GM21576 (cell line): ENCODE measurements around the gene CKMT1B.
"Not testable (repeated sequence)": the region's sequence is repeated elsewhere in the genome, so short reads cannot be mapped to it uniquely, and the experiment has no call there.

Source experiments
- ATAC-seq: cut with Tn5 transposase; IDR thresholded peaks from one replicate; pipeline ENCODE4 v1.9.1; 2021; ENCODE audit warnings: mild to moderate bottlenecking, moderate library complexity; ENCODE audit not compliant: unreplicated experiment

The CKMT1B gene

GRCh38 chr15:43593328-43594190, at the start of gene CKMT1B:
TSS of gene CKMT1B (plus strand) at chr15:43594027. CDS start at chr15:43594219, 192 bp downstream.
- ATAC-seq: not testable (repeated sequence)

DNA sequence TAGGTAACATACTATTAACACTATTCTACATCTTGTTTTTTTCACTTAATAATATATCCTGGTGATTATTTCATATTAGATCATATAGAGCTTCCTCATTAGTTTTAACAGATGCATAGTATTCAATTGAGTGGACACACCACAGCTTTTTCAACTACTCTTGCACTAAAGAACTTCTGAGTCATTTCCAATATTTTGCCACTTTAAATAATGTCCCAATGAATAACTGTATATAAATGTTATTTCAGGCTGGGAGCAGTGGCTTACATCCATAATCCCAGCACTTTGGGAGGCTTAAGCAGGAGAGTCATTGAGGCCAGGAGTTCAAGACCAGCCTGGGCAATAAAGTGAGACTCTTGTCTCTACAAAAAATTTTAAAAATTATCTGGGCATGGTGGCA, 49.6 kb upstream of the CKMT1B start:
- no peak for ATAC-seq

DNA sequence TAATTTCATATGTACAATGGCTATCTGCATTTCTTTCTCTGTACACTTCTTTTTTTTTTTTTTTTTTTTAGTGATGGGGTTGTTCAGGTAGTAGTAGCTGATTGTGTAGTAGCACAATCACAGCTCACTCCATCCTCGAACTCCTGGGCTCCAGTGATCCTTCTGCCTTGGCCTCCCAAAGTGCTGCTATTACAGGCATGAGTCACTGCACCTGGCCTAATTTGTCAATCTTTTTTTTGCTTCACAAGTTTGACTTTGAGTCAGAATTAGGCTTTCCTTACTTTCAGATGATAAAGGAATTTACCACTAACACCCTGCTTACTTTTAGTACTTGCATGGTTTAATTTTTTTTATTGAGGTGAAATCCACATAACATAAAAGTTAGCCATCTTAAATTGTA, 48.4 kb upstream of the CKMT1B start:
- no peak for ATAC-seq

DNA sequence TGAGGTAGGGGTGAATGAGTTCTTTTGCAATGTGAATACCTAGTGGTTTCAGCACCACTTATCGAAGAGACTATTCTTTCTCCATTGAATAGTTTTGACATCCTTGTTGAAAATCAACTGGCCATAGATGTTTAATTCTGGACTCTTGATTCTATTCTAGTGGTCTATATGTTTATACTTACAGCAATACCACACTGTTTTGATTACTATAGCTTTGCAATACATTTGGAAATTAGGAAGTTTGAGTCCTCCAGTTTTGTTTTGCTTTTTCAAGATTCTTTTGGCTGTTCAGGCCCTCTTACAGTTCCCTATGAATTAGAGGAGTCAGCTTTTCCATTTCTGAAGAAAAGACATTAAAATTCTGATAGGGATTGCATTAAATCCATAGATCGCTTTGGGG, 46.3 kb upstream of the CKMT1B start:
- no peak for ATAC-seq

- no peak for ATAC-seq
Observed at GRCh38 chr15:43550527-43551363, 43.1 kb upstream of the CKMT1B start.

DNA sequence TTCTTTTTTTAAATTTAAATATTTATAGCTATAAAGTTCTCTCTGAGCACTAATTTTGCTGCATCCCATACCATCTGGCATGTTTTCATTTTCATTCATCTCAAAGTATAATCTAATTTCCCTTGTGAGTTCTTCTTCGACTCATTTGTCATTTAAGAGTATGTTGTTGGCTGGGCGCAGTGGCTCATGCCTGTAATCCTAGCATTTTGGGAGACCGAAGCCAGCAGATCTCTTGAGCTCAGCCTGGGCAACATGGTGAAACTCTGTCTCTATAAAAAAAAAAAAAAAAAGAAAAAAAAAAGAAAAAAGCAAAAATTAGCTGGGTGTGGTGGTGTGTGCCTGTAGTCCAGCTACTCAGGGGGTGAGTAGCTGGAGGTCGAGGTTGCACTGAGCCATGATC, 41.6 kb upstream of the CKMT1B start:
- ATAC-seq: no peak

GRCh38 chr15:43552986-43553385, 40.8 kb upstream of the CKMT1B start:
- no peak for ATAC-seq

DNA sequence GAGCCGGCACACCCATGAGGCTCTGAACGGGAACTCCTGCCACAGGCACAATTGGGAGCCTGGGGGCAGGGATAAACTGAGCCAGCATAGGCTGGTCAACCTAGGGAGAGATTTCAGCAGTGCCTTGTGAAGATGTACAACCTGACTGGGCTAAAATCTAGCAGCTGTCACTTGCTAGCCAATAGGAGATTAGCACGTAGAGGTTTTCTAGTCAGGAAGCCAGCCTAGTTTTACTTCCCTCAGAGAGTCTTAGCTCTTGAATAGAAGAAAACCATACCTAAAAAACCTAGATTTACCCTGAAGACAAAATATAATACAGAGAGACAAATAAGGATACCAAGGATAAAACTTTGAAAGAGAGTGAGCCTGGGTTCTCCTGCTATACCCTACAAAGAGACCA, 31.1 kb upstream of the CKMT1B start:
- ATAC-seq: not testable (repeated sequence)

- ATAC-seq: not testable (repeated sequence)
Observed at GRCh38 chr15:43563793-43564192, 30.0 kb upstream of the CKMT1B start.

- not testable (repeated sequence) for ATAC-seq
Observed at GRCh38 chr15:43566615-43567014, 27.2 kb upstream of the CKMT1B start.

DNA sequence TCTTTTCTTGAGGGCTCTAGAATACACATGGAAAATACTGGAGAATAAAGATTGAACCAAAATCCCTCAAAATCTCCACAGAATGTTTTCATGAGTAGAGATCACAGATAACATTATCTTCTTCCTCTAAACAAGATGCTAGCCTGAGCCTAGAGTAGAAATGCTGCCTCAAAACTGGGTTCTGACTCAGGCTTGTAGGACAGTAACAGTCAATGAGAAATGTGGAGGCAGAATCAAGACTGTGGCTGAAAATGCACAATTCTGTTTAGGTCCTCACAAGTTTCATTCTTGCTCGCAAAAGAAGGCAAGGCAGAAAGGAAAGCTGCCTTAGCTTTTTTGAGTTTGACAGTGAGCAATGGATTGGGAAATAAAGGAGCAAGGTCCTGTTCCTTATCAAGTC, 19.2 kb upstream of the CKMT1B start:
- not testable (repeated sequence) for ATAC-seq

GRCh38 chr15:43589778-43590466, 3.9 kb upstream of the CKMT1B start, which contains the start of gene PPIP5K1:
TSS of gene PPIP5K1 (minus strand) at chr15:43590208. CDS start at chr15:43584504, 5,704 bp downstream.
- ATAC-seq: peak; percentile 97

GRCh38 chr15:43592841-43593240, 986 bp upstream of the CKMT1B start:
- not testable (repeated sequence) for ATAC-seq

DNA sequence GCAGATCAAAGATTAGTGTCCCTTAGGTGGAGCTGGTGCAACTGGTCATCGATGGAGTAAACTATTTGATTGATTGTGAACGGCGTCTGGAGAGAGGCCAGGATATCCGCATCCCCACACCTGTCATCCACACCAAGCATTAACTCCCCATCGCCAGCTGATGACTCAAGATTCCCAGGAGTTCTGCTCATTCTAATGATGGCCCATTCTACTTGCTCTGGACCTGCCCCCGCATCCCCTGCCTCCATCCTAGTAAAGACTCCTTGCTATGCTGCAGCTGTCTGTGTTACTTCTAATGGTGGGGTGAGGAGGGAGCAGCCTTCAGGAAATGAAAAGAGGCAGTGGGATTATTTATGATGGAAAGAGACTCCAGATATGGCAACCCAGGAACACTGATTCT, 5.3 kb downstream of the CKMT1B start:
- ATAC-seq: not testable (repeated sequence)

DNA sequence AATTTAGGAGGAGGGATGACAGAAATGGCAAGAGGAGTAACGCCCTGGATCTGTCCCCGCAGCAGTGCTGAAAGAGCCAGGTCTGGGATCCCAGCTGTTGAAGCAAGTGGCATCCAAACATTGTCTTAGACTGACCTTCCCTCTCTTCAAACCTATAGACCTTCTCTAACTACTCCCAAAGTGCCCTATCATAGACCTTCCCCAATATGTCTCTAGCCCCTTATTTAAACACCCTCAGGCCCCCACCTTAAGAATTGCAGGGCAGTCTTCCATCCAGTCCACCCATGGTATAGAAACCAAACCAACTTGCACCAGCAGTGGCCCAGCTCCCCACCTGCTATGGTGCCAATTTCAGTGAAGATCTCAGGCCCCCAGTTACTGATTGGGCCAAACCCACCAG, 6.4 kb downstream of the CKMT1B start:
- ATAC-seq: not testable (repeated sequence)

GRCh38 chr15:43602233-43602632, 8.4 kb downstream of the CKMT1B start:
- not testable (repeated sequence) for ATAC-seq

DNA sequence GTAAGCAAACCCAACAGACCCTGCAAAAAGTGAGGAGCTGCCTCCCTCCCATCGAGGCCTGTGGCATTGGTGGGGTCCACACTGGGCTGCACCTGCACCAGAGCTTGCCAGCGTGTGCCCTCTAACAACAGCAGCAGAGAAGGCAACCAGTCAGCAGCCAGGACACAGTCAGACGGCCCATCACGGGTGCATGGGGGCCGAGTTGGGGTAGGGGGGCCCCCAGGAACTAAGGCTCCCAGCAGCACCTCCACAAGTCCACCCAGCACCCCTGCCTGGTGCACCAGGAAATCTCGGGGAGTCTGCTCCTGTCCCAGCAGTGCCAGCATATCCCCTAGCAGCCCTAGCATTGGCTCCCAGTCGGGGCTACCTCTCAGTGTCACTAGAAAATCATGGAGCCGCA, 23.9 kb downstream of the CKMT1B start:
- not testable (repeated sequence) for ATAC-seq

- ATAC-seq: not testable (repeated sequence)
Observed at GRCh38 chr15:43618700-43619099, 24.9 kb downstream of the CKMT1B start, which contains the start of gene STRC. TSS of gene STRC (minus strand) at chr15:43618800. CDS start at chr15:43618722, 78 bp downstream.

- ATAC-seq: not testable (repeated sequence)
Observed at GRCh38 chr15:43622068-43622799, 28.4 kb downstream of the CKMT1B start.

DNA sequence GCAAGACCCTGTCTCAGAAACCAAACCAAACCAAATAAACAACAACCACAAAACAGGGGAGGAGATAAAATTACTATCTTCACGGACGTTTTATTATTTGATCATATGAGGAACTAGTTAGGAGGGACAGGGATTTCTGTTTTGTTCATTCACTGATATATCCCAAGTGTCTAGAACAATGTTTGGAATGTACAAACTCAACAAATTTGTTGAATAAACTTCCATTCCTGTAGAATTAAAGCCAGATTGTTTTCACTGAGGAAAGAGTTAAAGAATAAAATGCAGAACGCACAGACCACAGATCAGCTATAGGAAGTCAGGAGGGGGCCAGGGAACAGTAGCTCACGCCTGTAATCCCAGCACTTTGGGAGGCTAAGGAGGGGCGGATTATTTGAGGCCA, 31.3 kb downstream of the CKMT1B start:
- no peak for ATAC-seq
